GM23248 (cell line): ENCODE results near the gene TCEAL7.

ENCODE experiments used
- EZH2 ChIP-seq: fragments of 200-600 bp; sonication (generic); IDR thresholded peaks from 2 replicates; pipeline ENCODE4 v1.6.1; 2018; ENCODE audit warnings: antibody characterized with exemption, mild to moderate bottlenecking; ENCODE audit not compliant: insufficient read depth, poor library complexity, severe bottlenecking
- EZH2phosphoT487 ChIP-seq: fragments of 200-600 bp; sonication (generic); IDR thresholded peaks from 2 replicates; pipeline ENCODE4 v1.6.1; 2018; ENCODE audit warnings: antibody characterized with exemption, moderate library complexity, mild to moderate bottlenecking, low read depth; ENCODE audit not compliant: insufficient read depth

DNA sequence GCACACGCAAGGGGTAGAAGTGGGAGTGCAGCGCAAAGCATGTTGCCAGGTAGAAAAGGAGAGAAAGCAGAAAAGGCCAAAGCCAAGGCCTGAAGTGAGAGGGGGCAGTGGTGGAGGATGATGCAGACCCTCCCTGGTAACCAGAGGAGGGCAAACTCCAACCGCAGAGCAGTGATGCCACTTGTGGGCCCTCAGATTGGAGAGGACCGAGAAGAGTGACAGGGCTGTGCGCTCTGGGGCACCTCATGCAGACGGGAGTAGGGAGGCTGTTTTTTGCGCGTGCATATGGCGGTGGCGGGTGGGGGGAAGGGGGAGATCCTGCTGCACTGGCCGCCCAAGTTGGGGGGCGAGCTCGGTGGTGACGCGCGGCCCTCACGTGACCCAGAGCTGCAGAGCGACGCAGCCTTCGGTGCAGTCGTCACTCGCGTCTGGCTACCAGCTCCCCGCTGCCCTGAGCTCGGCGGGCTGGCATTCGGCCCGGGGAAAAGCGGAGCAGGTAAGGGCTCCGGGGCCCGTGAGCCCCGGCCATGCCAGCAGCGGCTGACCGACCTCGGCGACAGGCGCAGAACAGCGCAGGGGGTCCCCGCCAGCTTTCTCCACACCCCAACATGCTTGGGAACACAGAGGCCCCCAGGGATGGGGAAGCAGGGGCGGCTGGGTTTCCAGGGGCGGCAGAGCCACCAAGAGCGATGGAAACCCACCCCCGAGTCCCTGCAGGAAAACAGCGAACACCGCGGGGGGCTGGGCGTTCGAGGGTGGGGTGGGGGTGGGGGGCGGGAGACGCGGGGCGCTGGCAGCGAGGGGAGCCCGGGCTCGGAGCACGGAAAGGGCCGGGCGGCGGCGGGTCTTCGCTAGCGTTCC lies 46.3 kb downstream of the TCEAL7 start, which contains the start of gene BEX3:
- TF ChIP-seq EZH2phosphoT487 (no peak), EZH2 (no peak)
